ENCODE results near the gene SIT1. TPM values are rescaled to one million over a fixed set of nuclear protein-coding genes. Genes with fewer than 3 reads are reported as not detected.
A peak's percentile ranks its signal among the peaks of the same experiment; 100 is the strongest.
"Not testable (repeated sequence)": the region's sequence is repeated elsewhere in the genome, so short reads cannot be mapped to it uniquely, and the experiment has no call there.

Gene SIT1
- total RNA-seq, 6 experiments from 2014 or later: 0.18 to 0.58 (median 0.37) TPM; not detected in 1

DNA sequence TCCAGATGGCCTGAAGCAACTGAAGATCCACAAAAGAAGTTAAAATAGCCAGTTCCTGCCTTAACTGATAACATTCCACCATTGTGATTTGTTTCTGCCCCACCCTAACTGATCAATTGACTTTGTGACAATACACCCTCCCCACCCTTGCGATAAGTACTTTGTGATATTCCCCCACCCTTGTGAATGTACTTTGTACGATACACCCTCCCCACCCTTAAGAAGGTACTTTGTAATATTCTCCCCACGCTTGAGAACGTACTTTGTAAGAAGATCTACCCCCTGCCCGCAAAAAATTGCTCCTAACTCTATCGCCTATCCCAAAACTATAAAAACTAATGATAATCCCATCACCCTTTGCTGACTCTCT is 13.9 kb downstream of the SIT1 start:
- H3K4me1 ChIP-seq; H3K27me3 ChIP-seq; H3K36me3 ChIP-seq; H3K9me3 ChIP-seq; DNase-seq; ATAC-seq; H3K4me3 ChIP-seq; intact Hi-C loops (cut with DNase I): not testable (repeated sequence)
- 92% methylated on average over 6 of the region's 6 CpGs for WGBS (ENCODE audit: insufficient coverage, low coverage, low lambda C conversion rate, missing lambda C conversion rate)
- peak overlapping the region in 2 of 3 donors; percentile 18 to 52 for H3K27ac ChIP-seq

DNA sequence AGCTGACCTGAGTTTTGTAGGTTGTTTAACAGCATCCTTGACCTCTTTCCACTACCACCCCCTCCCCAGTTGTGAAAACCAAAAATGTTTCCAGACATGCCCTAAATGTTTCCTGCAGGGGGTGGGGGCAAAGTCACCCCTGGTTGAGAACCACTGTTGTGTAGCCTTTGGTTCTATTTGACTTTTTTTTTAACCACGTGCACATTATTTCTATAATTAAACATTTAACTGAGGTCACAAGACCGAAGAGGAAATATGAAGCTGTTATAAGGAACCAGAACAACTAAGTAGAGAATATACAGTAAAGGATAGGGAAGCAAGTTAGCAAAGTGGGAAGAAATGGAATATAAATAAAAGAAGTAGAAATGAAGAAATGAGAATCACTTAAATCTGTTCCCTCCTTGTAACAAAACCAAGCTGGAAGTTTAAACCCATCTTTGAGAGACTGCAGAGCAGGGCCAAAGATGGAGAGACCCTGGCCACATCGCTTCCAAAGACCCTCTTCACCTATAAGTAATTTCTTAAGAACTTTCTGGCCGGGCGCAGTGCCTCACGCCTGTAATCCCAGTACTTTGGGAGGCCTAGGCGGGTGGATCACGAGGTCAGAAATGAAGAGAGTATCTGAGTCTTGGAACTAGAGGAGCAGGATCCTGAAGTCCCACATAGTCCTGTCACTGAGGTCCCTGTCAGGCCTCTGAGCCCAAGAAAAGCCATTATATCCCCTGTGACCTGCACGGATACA is 14.4 kb downstream of the SIT1 start:
- H3K27ac ChIP-seq: peak overlapping the region in 2 of 3 donors; percentile 18 to 52
- ATAC-seq (peak in 3 of 4 donors; percentile 38 to 57 (median 51)), DNase-seq (no peak)
- no peak overlapping the region for H3K4me3 ChIP-seq
- no peaks in the 10 kb centered on the region for H3K4me1 ChIP-seq
- TF ChIP-seq POLR2A (IDR thresholded peaks at IDR 0.05): no peak
- TF ChIP-seq, protein P1, sequence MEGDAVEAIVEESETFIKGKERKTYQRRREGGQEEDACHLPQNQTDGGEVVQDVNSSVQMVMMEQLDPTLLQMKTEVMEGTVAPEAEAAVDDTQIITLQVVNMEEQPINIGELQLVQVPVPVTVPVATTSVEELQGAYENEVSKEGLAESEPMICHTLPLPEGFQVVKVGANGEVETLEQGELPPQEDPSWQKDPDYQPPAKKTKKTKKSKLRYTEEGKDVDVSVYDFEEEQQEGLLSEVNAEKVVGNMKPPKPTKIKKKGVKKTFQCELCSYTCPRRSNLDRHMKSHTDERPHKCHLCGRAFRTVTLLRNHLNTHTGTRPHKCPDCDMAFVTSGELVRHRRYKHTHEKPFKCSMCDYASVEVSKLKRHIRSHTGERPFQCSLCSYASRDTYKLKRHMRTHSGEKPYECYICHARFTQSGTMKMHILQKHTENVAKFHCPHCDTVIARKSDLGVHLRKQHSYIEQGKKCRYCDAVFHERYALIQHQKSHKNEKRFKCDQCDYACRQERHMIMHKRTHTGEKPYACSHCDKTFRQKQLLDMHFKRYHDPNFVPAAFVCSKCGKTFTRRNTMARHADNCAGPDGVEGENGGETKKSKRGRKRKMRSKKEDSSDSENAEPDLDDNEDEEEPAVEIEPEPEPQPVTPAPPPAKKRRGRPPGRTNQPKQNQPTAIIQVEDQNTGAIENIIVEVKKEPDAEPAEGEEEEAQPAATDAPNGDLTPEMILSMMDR (IDR thresholded peaks at IDR 0.05): no peak
- H3K36me3 ChIP-seq: no peaks in the 10 kb centered on the region
- intact Hi-C loops (cut with DNase I): no loop called here
- H3K27me3 ChIP-seq: no peaks in the 10 kb centered on the region
- H3K9me3 ChIP-seq: no peaks in the 10 kb centered on the region
- WGBS (ENCODE audit: insufficient coverage, low coverage, low lambda C conversion rate, missing lambda C conversion rate): 45% methylated on average over 4 of the region's 9 CpGs

DNA sequence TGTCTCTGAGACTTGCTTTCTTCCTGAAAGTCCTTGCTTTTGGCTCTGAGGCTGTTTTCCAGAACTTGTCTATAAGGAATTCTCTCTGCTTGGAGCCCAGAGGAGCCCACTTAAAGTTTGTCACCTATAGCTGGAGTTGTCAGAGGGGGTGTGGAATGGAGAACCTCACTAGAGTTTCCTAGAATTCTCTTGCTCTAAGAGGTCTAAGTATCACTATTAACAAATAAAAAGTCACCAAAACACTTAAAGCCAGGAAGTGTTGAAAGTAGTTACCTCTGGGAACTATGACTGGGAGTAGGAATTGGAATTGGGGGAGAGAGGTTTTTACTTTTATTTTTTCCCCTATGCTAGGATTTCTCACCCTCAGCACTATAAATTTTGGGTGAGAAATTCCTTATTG is 15.0 kb downstream of the SIT1 start:
- ATAC-seq (no peak), DNase-seq (no peak)
- H3K27ac ChIP-seq: peak overlapping the region in 1 of 3 donors; percentile 14
- H3K36me3 ChIP-seq: no peaks in the 10 kb centered on the region
- no peaks in the 10 kb centered on the region for H3K27me3 ChIP-seq
- TF ChIP-seq, protein P1 (IDR thresholded peaks at IDR 0.05): no peak
- no peaks in the 10 kb centered on the region for H3K9me3 ChIP-seq
- H3K4me3 ChIP-seq: no peak overlapping the region
- H3K4me1 ChIP-seq: no peaks in the 10 kb centered on the region
- intact Hi-C loops (cut with DNase I): no loop called here

DNA sequence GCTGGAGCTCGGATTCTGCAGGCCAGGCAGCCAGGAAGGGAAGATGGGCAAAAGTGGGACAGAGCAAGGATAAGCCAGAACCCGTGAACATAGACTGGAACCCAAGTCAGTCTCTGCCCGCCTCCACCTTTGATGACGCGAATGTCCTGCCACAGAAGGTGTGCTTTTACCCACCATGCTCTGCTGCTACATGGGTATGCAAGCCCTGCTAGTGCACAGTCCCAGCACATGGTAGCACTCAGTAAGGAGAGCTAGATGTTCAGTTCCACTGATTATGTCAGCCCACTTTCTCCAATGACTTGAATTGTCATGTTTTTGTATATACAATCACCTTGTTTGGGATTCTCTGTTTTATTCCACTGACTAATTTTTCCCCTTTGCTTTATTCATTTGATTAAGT is 21.1 kb downstream of the SIT1 start:
- intact Hi-C loops (cut with DNase I): no loop called here
- no peak overlapping the region for H3K4me3 ChIP-seq
- no peaks in the 10 kb centered on the region for H3K4me1 ChIP-seq
- H3K27ac ChIP-seq: no peak overlapping the region
- H3K9me3 ChIP-seq: no peaks in the 10 kb centered on the region
- no peak for DNase-seq
- no peak for ATAC-seq
- WGBS (ENCODE audit: insufficient coverage, low coverage, low lambda C conversion rate, missing lambda C conversion rate): 62% methylated on average over 2 of the region's 5 CpGs
- no peaks in the 10 kb centered on the region for H3K27me3 ChIP-seq
- no peaks in the 10 kb centered on the region for H3K36me3 ChIP-seq
- TF ChIP-seq POLR2A (IDR thresholded peaks at IDR 0.05): no peak
- TF ChIP-seq, protein P1 (IDR thresholded peaks at IDR 0.05): no peak

DNA sequence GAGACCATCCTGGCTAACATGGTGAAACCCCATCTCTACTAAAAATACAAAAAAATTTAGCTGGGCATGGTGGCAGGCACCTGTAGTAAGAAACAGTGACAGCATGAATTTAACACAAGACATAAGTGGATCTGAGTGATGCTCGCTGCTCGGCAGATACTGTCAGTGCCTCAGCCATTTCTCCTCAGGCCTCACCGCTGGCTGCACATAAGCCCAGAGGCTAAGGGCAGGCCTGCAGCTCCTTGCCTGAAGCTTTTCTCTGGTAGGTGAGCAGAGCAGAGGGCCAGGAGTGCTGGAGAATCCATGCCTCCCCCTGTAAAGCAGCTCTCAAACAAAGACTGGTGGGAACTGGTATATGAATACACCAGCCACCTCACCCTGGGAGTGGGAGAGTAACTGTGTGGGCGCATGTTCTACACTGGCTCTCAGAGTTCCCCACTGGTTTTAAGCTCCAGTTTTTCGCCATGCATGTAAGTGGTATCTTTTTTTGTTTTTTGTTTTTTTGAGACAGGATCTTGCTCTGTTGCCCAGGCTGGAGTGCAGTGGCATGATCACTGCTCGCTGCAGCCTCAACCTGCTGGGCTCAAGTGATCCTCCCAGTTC is 22.2 kb downstream of the SIT1 start:
- DNase-seq: peak in 1 of 3 donors; percentile 12
- Histone ChIP-seq H3K36me3 (no peaks in the 10 kb centered on the region), H3K9me3 (no peaks in the 10 kb centered on the region), H3K4me1 (no peaks in the 10 kb centered on the region), H3K27me3 (no peaks in the 10 kb centered on the region), H3K4me3 (no peak overlapping the region), H3K27ac (no peak overlapping the region)
- TF ChIP-seq, protein P1 (IDR thresholded peaks at IDR 0.05): no peak
- TF ChIP-seq POLR2A (IDR thresholded peaks at IDR 0.05): no peak
- ATAC-seq: no peak
- intact Hi-C loops (cut with DNase I): no loop called here
- 86% methylated on average over 6 of the region's 6 CpGs for WGBS (ENCODE audit: insufficient coverage, low coverage, low lambda C conversion rate, missing lambda C conversion rate)

Data from right lobe of liver (tissue), 6 donors.